ENCODE measurements around the gene DLK1. TPM values are rescaled to one million over a fixed set of nuclear protein-coding genes. Genes with fewer than 3 reads are reported as not detected.

DLK1 gene
- total RNA-seq, 1 donor, result 0.09 TPM

GRCh38 chr14:100680439-100681051 is 46.1 kb upstream of the DLK1 start:
- no peak overlapping the region for H3K4me3 ChIP-seq (ENCODE audit: low read depth, low read length)
- no peak for DNase-seq (ENCODE audit: low read depth)
- TF ChIP-seq CTCF (IDR thresholded peaks at IDR 0.05; ENCODE audit: insufficient read depth, low read length), result no peak

- TF ChIP-seq CTCF (IDR thresholded peaks at IDR 0.05; ENCODE audit: insufficient read depth, low read length), result no peak
- DNase-seq (ENCODE audit: low read depth), result no peak
- no peak overlapping the region for H3K4me3 ChIP-seq (ENCODE audit: low read depth, low read length)
Observed at GRCh38 chr14:100681111-100681510, 45.6 kb upstream of the DLK1 start.

GRCh38 chr14:100682749-100683148 is 43.9 kb upstream of the DLK1 start:
- no peak for DNase-seq (ENCODE audit: low read depth)
- H3K4me3 ChIP-seq (ENCODE audit: low read depth, low read length), result no peak overlapping the region
- TF ChIP-seq CTCF (IDR thresholded peaks at IDR 0.05; ENCODE audit: insufficient read depth, low read length), result no peak

- H3K4me3 ChIP-seq (ENCODE audit: low read depth, low read length), result no peak overlapping the region
- no peak for TF ChIP-seq CTCF (IDR thresholded peaks at IDR 0.05; ENCODE audit: insufficient read depth, low read length)
- DNase-seq (ENCODE audit: low read depth), result no peak
Observed at GRCh38 chr14:100683578-100683977, 43.1 kb upstream of the DLK1 start.

GRCh38 chr14:100684154-100684553 is 42.5 kb upstream of the DLK1 start:
- no peak for TF ChIP-seq CTCF (IDR thresholded peaks at IDR 0.05; ENCODE audit: insufficient read depth, low read length)
- no peak for DNase-seq (ENCODE audit: low read depth)
- H3K4me3 ChIP-seq (ENCODE audit: low read depth, low read length), result no peak overlapping the region

GRCh38 chr14:100684961-100685360 is 41.7 kb upstream of the DLK1 start:
- no peak for TF ChIP-seq CTCF (IDR thresholded peaks at IDR 0.05; ENCODE audit: insufficient read depth, low read length)
- no peak for DNase-seq (ENCODE audit: low read depth)
- no peak overlapping the region for H3K4me3 ChIP-seq (ENCODE audit: low read depth, low read length)

GRCh38 chr14:100686858-100687257 is 39.8 kb upstream of the DLK1 start:
- no peak overlapping the region for H3K4me3 ChIP-seq (ENCODE audit: low read depth, low read length)
- TF ChIP-seq CTCF (IDR thresholded peaks at IDR 0.05; ENCODE audit: insufficient read depth, low read length), result no peak
- DNase-seq (ENCODE audit: low read depth), result no peak
